Activated gamma-delta T cell treated with anti-CD3 and anti-CD28 coated beads, Interleukin-2, amount 50 U/mL, for 16 hours (primary cell): ENCODE measurements around the gene BPTF.
A peak's percentile ranks its signal among the peaks of the same experiment; 100 is the strongest.
"Not testable (repeated sequence)": the region's sequence is repeated elsewhere in the genome, so short reads cannot be mapped to it uniquely, and the experiment has no call there.

ENCODE experiments used
- DNase-seq: peaks from one replicate; pipeline ENCODE4 v3.0.0-alpha.2; 2020; ENCODE audit warnings: low read depth

The BPTF gene

GRCh38 chr17:67974598-67975066, 149.3 kb downstream of the BPTF start:
- DNase-seq = no peak

- not testable (repeated sequence) for DNase-seq
Observed at GRCh38 chr17:67976306-67976705, 151.0 kb downstream of the BPTF start.

- no peak for DNase-seq
Observed at GRCh38 chr17:67980456-67980855, 155.2 kb downstream of the BPTF start.

GRCh38 chr17:67980883-67981282, 155.6 kb downstream of the BPTF start:
- not testable (repeated sequence) for DNase-seq

GRCh38 chr17:67982034-67982640, 156.8 kb downstream of the BPTF start:
- DNase-seq = no peak

GRCh38 chr17:67982686-67983382, 157.5 kb downstream of the BPTF start:
- no peak for DNase-seq

GRCh38 chr17:67983383-67983688, 158.0 kb downstream of the BPTF start:
- DNase-seq = no peak

- DNase-seq = no peak
Observed at GRCh38 chr17:67990909-67991308, 165.6 kb downstream of the BPTF start.

GRCh38 chr17:67992548-67993152, 167.3 kb downstream of the BPTF start:
- no peak for DNase-seq

- peak; percentile 46 for DNase-seq
Observed at GRCh38 chr17:67993153-67993997, 168.1 kb downstream of the BPTF start.

GRCh38 chr17:67993998-67994361, 168.7 kb downstream of the BPTF start:
- DNase-seq = no peak

- DNase-seq = no peak
Observed at GRCh38 chr17:67994817-67995569, 169.7 kb downstream of the BPTF start.

- DNase-seq = no peak
Observed at GRCh38 chr17:67995570-67996263, 170.4 kb downstream of the BPTF start.

- DNase-seq = not testable (repeated sequence)
Observed at GRCh38 chr17:67996301-67997171, 171.2 kb downstream of the BPTF start, which contains the start of gene C17orf58. Gene C17orf58 (minus strand): TSS chr17:67996469. CDS start chr17:67996198, 271 bp downstream.

- DNase-seq = no peak
Observed at GRCh38 chr17:67998466-67998865, 173.2 kb downstream of the BPTF start.

- no peak for DNase-seq
Observed at GRCh38 chr17:67999291-67999911, 174.1 kb downstream of the BPTF start.

- no peak for DNase-seq
Observed at GRCh38 chr17:68004201-68004600, 178.9 kb downstream of the BPTF start.

GRCh38 chr17:68006797-68007196, 181.5 kb downstream of the BPTF start:
- no peak for DNase-seq

GRCh38 chr17:68011199-68011665, 185.9 kb downstream of the BPTF start:
- DNase-seq = peak; percentile 50

- DNase-seq = no peak
Observed at GRCh38 chr17:68013385-68013784, 188.1 kb downstream of the BPTF start.
